Ovary (tissue), 9 donors: ENCODE results near the gene PNPLA8. TPM values are rescaled to one million over a fixed set of nuclear protein-coding genes. Genes with fewer than 3 reads are reported as not detected.

Experiments used
- DNase-seq, 5 donors: peaks; one replicate each; pipeline ENCODE4 v3.0.0-alpha.2; 2019 to 2020
- H3K27ac ChIP-seq, 2 donors: fragments of 200-600 bp; one replicate each; pipeline versions ENCODE4 v1.5.1 to v1.8.0; 2019 to 2022
- H3K27me3 ChIP-seq: fragments of 200-600 bp; one replicate; pipeline ENCODE4 v1.8.0; 2022
- H3K36me3 ChIP-seq: fragments of 200-600 bp; sonication (generic); one replicate; pipeline ENCODE4 v1.5.1; 2019
- H3K4me1 ChIP-seq: one replicate; pipeline ENCODE4 v1.8.1; 2013; ENCODE audit warnings: mild to moderate bottlenecking, moderate library complexity; ENCODE audit not compliant: insufficient read depth
- H3K4me3 ChIP-seq: fragments of 200-600 bp; sonication (generic); one replicate; pipeline ENCODE4 v1.5.1; 2017
- H3K9me3 ChIP-seq, 2 donors: fragments of 200-600 bp in 1 of 2; sonication (generic) in 1 of 2; one replicate each; pipeline versions ENCODE4 v1.5.1 to v1.8.1; 2013 to 2019; ENCODE audit warnings: mild to moderate bottlenecking in 1 of 2, moderate library complexity in 1 of 2
- EP300 ChIP-seq: sonication (generic); formaldehyde crosslinking; IDR thresholded peaks from one replicate; pipeline ENCODE4 v1.6.1; 2017; ENCODE audit warnings: antibody characterized with exemption
- POLR2A ChIP-seq: fragments of 450-650 bp; IDR thresholded peaks from one replicate; pipeline ENCODE4 v1.6.1; 2017; ENCODE audit warnings: antibody characterized with exemption, mild to moderate bottlenecking, moderate library complexity
- WGBS, 3 donors: extraction: QIAGEN DNeasy Blood & Tissue Kit in 1 of 3; methylation state at CpG; one replicate each; pipeline versions ENCODE4 v1.1.5 to v1.1.7; 2013 to 2017; 5-methylcytosine and 5-hydroxymethylcytosine counted together
- intact Hi-C, 4 donors: fragments of 100-400 bp; cut with DNase I; formaldehyde crosslinking; loops; one replicate each; pipeline versions ENCODE4 v1.11.0 to v1.15.1; 2022 to 2023
- polyA plus RNA-seq, 2 donors: library from polyadenylated mRNA; stranded (reverse); fragments of 200-250 nt in 1 of 2; fragments of 350-450 nt in 1 of 2; fragmentation: Illumina TruSeq in 1 of 2; extraction: RNeasy Lipid Tissue Mini Kit (QIAGEN cat#74804) in 1 of 2; gene quantifications; one replicate each; pipeline ENCODE4 v1.2.3, GENCODE V29; 2013 to 2014
- total RNA-seq, 7 donors: library from RNA; depleted of rRNA in 2 of 7; stranded (reverse); fragments of >200 nt in 2 of 7; fragmentation: NEBNext Ultra II Directional in 3 of 7; extraction: Animal tissue kit (Norgen Biotek cat#: 25700) in 3 of 7; gene quantifications; one replicate each; pipeline versions ENCODE4 v1.1.0 to v1.2.4, GENCODE V29; 2016 to 2023
- TF ChIP-seq, protein P1 (sequence below), 3 donors: fragments of 450-650 bp in 2 of 3; fragments of 200-600 bp in 1 of 3; IDR thresholded peaks; one replicate each; pipeline versions ENCODE4 v1.5.1 to v1.8.0; 2016 to 2022; ENCODE audit warnings: antibody characterized with exemption in 3 of 3, mild to moderate bottlenecking in 1 of 3
- donor health status: DM: no; HTN: no; CAD: no; lungs with moderate emphysema.
- donor health status: DM: no; HTN: no; CAD: no.
- donor health status: Bipolar disorder and iron deficiency.
- donor health status: DM: yes; HTN: yes; CAD: no.
- donor health status: DM: no; HTN: no; CAD: no.
- donor health status: DM: yes; HTN: yes; CAD: no.

PNPLA8 gene
- total and polyA plus RNA-seq, 9 donors, result 16.8 to 39.7 (median 24.9) TPM

DNA sequence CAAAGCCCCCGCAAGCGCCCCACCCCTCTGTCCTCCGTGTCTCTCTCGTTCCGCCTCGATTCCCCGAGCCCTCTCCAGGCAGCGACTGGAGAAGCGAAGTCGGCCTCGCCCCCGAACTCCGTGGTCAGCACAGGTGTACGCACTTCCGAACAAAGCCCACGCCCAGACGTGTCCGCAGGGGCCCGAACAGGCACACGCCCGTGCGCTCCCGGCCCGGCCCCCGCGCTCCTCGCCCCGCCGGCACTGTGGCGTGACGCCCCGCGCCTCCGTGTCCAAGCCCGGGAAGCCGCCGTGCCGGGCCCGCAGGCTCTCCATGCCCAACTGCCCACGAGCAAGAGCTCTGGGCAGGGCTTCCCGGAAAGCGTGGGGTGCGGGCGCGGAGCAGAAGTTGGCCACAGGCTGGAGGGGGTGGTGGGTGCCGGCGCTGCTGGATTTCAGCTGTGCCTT lies 70.4 kb downstream of the PNPLA8 start:
- 0 to 1% methylated on average over 44 to 47 of the region's 47 CpGs; no CpG with 5 or more reads in 1 of the 3 donors for WGBS, 3 donors
- Histone ChIP-seq H3K4me3 (peak overlapping the region; percentile 21), H3K4me1 (peaks cover 4% of the 10 kb centered on the region), H3K27ac (no peak overlapping the region), H3K27me3 (no peaks in the 10 kb centered on the region), H3K9me3 (no peaks in the 10 kb centered on the region), H3K36me3 (no peaks in the 10 kb centered on the region)
- peak in 2 of 5 donors; percentile 34 to 36 for DNase-seq
- intact Hi-C loops, result no loop called here
- TF ChIP-seq POLR2A (no peak), EP300 (no peak)
- TF ChIP-seq, protein P1, sequence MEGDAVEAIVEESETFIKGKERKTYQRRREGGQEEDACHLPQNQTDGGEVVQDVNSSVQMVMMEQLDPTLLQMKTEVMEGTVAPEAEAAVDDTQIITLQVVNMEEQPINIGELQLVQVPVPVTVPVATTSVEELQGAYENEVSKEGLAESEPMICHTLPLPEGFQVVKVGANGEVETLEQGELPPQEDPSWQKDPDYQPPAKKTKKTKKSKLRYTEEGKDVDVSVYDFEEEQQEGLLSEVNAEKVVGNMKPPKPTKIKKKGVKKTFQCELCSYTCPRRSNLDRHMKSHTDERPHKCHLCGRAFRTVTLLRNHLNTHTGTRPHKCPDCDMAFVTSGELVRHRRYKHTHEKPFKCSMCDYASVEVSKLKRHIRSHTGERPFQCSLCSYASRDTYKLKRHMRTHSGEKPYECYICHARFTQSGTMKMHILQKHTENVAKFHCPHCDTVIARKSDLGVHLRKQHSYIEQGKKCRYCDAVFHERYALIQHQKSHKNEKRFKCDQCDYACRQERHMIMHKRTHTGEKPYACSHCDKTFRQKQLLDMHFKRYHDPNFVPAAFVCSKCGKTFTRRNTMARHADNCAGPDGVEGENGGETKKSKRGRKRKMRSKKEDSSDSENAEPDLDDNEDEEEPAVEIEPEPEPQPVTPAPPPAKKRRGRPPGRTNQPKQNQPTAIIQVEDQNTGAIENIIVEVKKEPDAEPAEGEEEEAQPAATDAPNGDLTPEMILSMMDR (IDR thresholded peaks at IDR 0.05), result no peak

DNA sequence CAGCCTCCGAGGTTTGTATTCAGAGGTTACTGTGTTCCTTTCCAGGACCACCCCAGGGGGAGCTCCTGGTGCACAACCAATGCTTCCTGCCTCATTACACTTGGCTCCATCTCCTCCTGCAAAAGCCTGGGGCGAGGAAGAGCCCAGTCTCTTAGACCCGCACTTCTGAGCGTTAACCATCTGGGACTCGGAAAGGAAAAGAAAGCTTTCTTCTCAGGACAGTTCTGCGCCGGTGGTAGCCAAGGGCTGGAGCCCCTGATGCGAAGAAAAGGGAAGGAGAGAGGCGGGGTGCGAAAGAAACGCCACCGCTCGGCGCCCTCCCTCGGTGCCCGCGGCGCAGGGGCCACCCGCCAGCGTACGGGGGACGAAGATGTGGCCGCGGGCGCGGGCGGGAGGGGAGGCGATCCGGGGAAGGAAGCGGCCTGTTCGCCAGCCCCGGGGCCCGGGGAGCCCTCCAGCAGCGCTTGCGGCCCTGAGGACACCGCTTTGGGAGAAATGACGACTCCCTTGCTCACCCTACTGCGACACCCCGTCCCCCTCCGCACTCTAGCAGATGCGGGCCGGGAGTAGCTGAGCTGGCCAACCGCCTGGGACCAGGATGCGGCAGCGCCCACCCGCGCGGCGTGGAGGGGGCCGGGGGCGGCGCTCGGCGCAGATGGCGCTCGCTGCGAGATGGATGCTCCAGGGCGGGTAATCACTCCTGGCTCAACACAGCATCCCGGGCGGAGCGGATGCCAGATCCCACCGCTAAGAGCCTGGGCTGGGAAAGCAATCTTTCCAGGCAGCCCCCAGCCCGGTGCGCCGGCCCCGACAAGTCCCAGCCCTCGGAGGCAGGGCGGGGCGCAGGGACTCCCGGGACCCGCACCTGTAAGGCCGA lies 71.0 kb downstream of the PNPLA8 start:
- 0 to 1% (median 0%) methylated on average over 47 to 72 of the region's 72 CpGs for WGBS, 3 donors
- Histone ChIP-seq H3K9me3 (no peaks in the 10 kb centered on the region), H3K27ac (no peak overlapping the region), H3K4me3 (peak overlapping the region; percentile 21), H3K36me3 (no peaks in the 10 kb centered on the region), H3K4me1 (peaks cover 4% of the 10 kb centered on the region), H3K27me3 (no peaks in the 10 kb centered on the region)
- intact Hi-C loops, result no loop called here
- DNase-seq, result peak in 1 of 5 donors; percentile 19
- TF ChIP-seq EP300, result no peak
- TF ChIP-seq POLR2A, result no peak
- TF ChIP-seq, protein P1 (IDR thresholded peaks at IDR 0.05), result no peak

DNA sequence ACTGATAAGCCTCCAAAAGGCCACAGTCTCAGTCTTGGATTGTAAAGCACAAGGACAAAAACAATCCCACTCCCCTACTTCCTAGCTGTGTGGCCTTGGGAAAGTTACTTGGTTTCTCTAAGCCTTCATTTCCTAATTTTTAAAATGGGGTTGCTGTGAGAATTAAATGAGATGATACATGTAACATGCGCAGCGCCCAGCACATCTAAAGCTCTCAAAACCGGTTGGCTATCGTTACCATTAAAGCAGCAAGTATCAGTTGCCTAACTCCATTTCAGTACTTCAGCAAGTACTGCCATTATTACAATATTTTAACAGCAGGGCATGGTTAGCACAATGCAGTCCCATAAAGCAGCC lies 71.6 kb downstream of the PNPLA8 start:
- H3K36me3 ChIP-seq, result no peaks in the 10 kb centered on the region
- intact Hi-C loops, result no loop called here
- H3K4me1 ChIP-seq, result peaks cover 4% of the 10 kb centered on the region
- H3K27ac ChIP-seq, result no peak overlapping the region
- no peaks in the 10 kb centered on the region for H3K9me3 ChIP-seq
- no peak for DNase-seq
- 44 to 53% (median 50%) methylated on average over 4 of the region's 4 CpGs for WGBS, 3 donors
- H3K27me3 ChIP-seq, result no peaks in the 10 kb centered on the region
- TF ChIP-seq, protein P1 (IDR thresholded peaks at IDR 0.05), result no peak
- TF ChIP-seq EP300 (no peak), POLR2A (no peak)
- no peak overlapping the region for H3K4me3 ChIP-seq

DNA sequence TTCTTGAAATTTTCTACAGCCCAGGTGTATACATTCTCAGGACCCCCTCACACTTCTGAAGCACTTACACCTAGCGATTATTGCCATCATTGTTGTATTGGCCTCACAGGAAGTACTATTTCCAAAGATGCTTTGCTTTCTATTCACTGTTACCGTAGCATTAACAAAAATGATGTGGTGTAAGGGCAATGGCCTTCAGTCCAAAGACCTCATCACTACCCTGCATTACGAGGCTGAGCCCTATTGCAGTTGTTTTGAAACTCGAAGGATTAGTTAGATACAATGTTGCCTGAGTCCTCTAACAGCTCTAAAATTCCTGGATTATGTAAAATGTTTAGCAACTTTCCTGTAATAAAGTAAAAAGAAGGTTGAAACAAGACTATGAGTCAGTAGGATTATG lies 72.6 kb downstream of the PNPLA8 start:
- H3K4me3 ChIP-seq, result no peak overlapping the region
- H3K4me1 ChIP-seq, result peaks cover 4% of the 10 kb centered on the region
- H3K36me3 ChIP-seq, result no peaks in the 10 kb centered on the region
- TF ChIP-seq POLR2A (no peak), EP300 (no peak)
- TF ChIP-seq, protein P1 (IDR thresholded peaks at IDR 0.05), result no peak
- 87 to 92% (median 91%) methylated on average over 4 of the region's 4 CpGs for WGBS, 3 donors
- DNase-seq, result no peak
- no peak overlapping the region for H3K27ac ChIP-seq
- intact Hi-C loops, result no loop called here
- no peaks in the 10 kb centered on the region for H3K9me3 ChIP-seq
- H3K27me3 ChIP-seq, result no peaks in the 10 kb centered on the region
